GM12873 (cell line): ENCODE measurements around the gene PTGIS.

Source experiments
- TF ChIP-seq, protein P1 (sequence below): IDR thresholded peaks from 2 replicates; pipeline ENCODE4 v1.5.1; 2012; ENCODE audit warnings: low read depth, mild to moderate bottlenecking, moderate library complexity, low read length, control low read depth; ENCODE audit not compliant: insufficient read depth; ENCODE audit errors: missing control alignments

PTGIS gene

GRCh38 chr20:49470922-49471321 lies 97.0 kb downstream of the PTGIS start:
- TF ChIP-seq, protein P1, sequence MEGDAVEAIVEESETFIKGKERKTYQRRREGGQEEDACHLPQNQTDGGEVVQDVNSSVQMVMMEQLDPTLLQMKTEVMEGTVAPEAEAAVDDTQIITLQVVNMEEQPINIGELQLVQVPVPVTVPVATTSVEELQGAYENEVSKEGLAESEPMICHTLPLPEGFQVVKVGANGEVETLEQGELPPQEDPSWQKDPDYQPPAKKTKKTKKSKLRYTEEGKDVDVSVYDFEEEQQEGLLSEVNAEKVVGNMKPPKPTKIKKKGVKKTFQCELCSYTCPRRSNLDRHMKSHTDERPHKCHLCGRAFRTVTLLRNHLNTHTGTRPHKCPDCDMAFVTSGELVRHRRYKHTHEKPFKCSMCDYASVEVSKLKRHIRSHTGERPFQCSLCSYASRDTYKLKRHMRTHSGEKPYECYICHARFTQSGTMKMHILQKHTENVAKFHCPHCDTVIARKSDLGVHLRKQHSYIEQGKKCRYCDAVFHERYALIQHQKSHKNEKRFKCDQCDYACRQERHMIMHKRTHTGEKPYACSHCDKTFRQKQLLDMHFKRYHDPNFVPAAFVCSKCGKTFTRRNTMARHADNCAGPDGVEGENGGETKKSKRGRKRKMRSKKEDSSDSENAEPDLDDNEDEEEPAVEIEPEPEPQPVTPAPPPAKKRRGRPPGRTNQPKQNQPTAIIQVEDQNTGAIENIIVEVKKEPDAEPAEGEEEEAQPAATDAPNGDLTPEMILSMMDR: no peak

GRCh38 chr20:49469060-49469459 lies 98.9 kb downstream of the PTGIS start:
- TF ChIP-seq, protein P1: no peak

GRCh38 chr20:49468412-49468811 lies 99.5 kb downstream of the PTGIS start:
- TF ChIP-seq, protein P1: no peak

- TF ChIP-seq, protein P1: no peak
Measured at GRCh38 chr20:49466114-49466912, 101.6 kb downstream of the PTGIS start.

- TF ChIP-seq, protein P1: no peak
Measured at GRCh38 chr20:49464556-49464955, 103.4 kb downstream of the PTGIS start.

DNA sequence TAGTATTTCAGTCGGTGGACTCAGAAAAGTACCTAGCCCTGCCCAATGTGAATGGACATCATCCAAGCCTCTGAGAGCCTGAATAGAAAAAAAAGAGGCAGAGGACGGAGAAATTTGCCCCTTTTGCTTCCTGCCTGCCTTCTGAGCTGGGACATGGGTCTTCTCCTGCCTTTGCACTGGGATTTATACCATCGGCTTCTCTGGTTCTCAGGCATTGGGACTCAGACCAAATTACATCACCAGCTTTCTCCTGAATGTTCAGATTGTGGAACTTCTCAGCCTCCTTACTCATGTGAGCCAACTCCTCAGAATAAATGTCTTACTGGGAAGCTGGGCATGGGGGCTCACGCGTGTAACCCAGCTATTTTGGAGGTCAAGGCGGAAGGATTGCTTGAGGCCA lies 105.3 kb downstream of the PTGIS start:
- TF ChIP-seq, protein P1: no peak

- TF ChIP-seq, protein P1: no peak
Measured at GRCh38 chr20:49461894-49462620, 105.9 kb downstream of the PTGIS start.
